CD14-positive monocyte (primary cell): ENCODE data around the gene SPRED2. TPM values are rescaled to one million over a fixed set of nuclear protein-coding genes. Genes with fewer than 3 reads are reported as not detected.

Experiments used
- DNase-seq, 3 donors: peaks; one replicate each; pipeline ENCODE4 v3.0.0-alpha.2; 2011 to 2022
- H2AFZ ChIP-seq: 2 replicates; pipeline ENCODE4 v1.6.0; 2012; ENCODE audit warnings: mild to moderate bottlenecking, low read depth, low read length, inconsistent platforms; ENCODE audit not compliant: insufficient read depth, poor library complexity, severe bottlenecking
- H3K27ac ChIP-seq, 2 donors: 1 replicate in 1 of 2; 2 replicates in 1 of 2; pipeline ENCODE4 v1.5.1; 2012 to 2013; ENCODE audit warnings: low read length in 2 of 2, control low read depth in 1 of 2, inconsistent platforms in 1 of 2, low read depth in 1 of 2, mild to moderate bottlenecking in 1 of 2
- H3K27me3 ChIP-seq, 2 donors: one replicate each; pipeline versions ENCODE4 v1.6.0 to v1.6.1; 2011 to 2013; ENCODE audit warnings: low read length in 2 of 2; ENCODE audit not compliant: control insufficient read depth in 2 of 2, insufficient read depth in 2 of 2
- H3K36me3 ChIP-seq, 2 donors: replicated peaks in 1 of 2; 1 replicate in 1 of 2; 2 replicates in 1 of 2; pipeline versions ENCODE4 v1.5.1 to v1.6.1; 2012 to 2013; ENCODE audit warnings: low read length in 2 of 2, control low read depth in 1 of 2, inconsistent platforms in 1 of 2, mild to moderate bottlenecking in 1 of 2; ENCODE audit not compliant: insufficient read depth in 2 of 2, control insufficient read depth in 1 of 2
- H3K4me1 ChIP-seq, 2 donors: 1 replicate in 1 of 2; 2 replicates in 1 of 2; pipeline versions ENCODE4 v1.5.1 to v1.6.1; 2012 to 2013; ENCODE audit warnings: low read length in 2 of 2, control low read depth in 1 of 2, inconsistent platforms in 1 of 2, mild to moderate bottlenecking in 1 of 2, moderate library complexity in 1 of 2; ENCODE audit not compliant: insufficient read depth in 2 of 2, control insufficient read depth in 1 of 2
- H3K4me2 ChIP-seq: replicated peaks from 2 replicates; pipeline ENCODE3; 2012; ENCODE audit warnings: low read length, moderate library complexity, mild to moderate bottlenecking; ENCODE audit not compliant: poor library complexity, severe bottlenecking; ENCODE audit errors: extremely low read depth
- H3K4me3 ChIP-seq, 3 experiments: fragments of 200-600 bp in 1 of 3; sonication (generic) in 1 of 3; replicated peaks in 1 of 3; 1 replicate in 2 of 3; 2 replicates in 1 of 3; pipeline ENCODE4 v1.5.1; 2011 to 2013; ENCODE audit warnings: low read length in 3 of 3, mild to moderate bottlenecking in 3 of 3, control low read depth in 2 of 3, low read depth in 2 of 3, inconsistent platforms in 1 of 3, moderate library complexity in 1 of 3
- H3K79me2 ChIP-seq: 2 replicates; pipeline ENCODE4 v1.6.0; 2012; ENCODE audit warnings: mild to moderate bottlenecking, control low read depth, inconsistent platforms, low read length, moderate library complexity; ENCODE audit not compliant: insufficient read depth
- H3K9ac ChIP-seq: 2 replicates; pipeline ENCODE4 v1.6.0; 2017; ENCODE audit warnings: low read length, mild to moderate bottlenecking; ENCODE audit not compliant: insufficient read depth, poor library complexity, severe bottlenecking
- H3K9me3 ChIP-seq, 2 donors: replicated peaks in 1 of 2; 1 replicate in 1 of 2; 2 replicates in 1 of 2; pipeline versions ENCODE4 v1.5.1 to v1.6.1; 2012 to 2013; ENCODE audit warnings: low read length in 2 of 2, control low read depth in 1 of 2; ENCODE audit not compliant: control insufficient read depth in 1 of 2, insufficient read depth in 1 of 2
- H4K20me1 ChIP-seq: 2 replicates; pipeline ENCODE4 v1.6.0; 2012; ENCODE audit warnings: mild to moderate bottlenecking, low read length, control low read depth, moderate library complexity; ENCODE audit not compliant: insufficient read depth
- H3K27ac Mint-ChIP-seq, 7 donors: one replicate each; pipeline ENCODE4 v1.8.0; 2020; ENCODE audit warnings: mild to moderate bottlenecking in 7 of 7, mixed read lengths in 7 of 7, moderate library complexity in 6 of 7, inconsistent platforms in 2 of 7
- H3K27me3 Mint-ChIP-seq, 3 donors: one replicate each; pipeline ENCODE4 v1.8.0; 2021 to 2022; ENCODE audit warnings: low read depth in 3 of 3, mild to moderate bottlenecking in 3 of 3, mixed read lengths in 3 of 3, moderate library complexity in 3 of 3, inconsistent platforms in 1 of 3
- H3K36me3 Mint-ChIP-seq, 2 donors: one replicate each; pipeline ENCODE4 v1.8.0; 2020; ENCODE audit warnings: mixed read lengths in 2 of 2, inconsistent platforms in 1 of 2, mild to moderate bottlenecking in 1 of 2
- H3K4me1 Mint-ChIP-seq: one replicate; pipeline ENCODE4 v1.8.0; 2020; ENCODE audit warnings: mild to moderate bottlenecking, mixed read lengths
- H3K4me3 Mint-ChIP-seq, 2 donors: one replicate each; pipeline ENCODE4 v1.8.0; 2020; ENCODE audit warnings: mild to moderate bottlenecking in 2 of 2, mixed read lengths in 2 of 2, moderate library complexity in 1 of 2
- H3K9me3 Mint-ChIP-seq, 7 donors: one replicate each; pipeline ENCODE4 v1.8.0; 2020 to 2022; ENCODE audit warnings: mixed read lengths in 7 of 7, mild to moderate bottlenecking in 6 of 7, moderate library complexity in 6 of 7, inconsistent platforms in 2 of 7
- CTCF ChIP-seq: fragments of 200-600 bp; IDR thresholded peaks from one replicate; pipeline ENCODE4 v1.8.0; 2022; ENCODE audit warnings: antibody characterized with exemption, mild to moderate bottlenecking
- WGBS: methylation state at CpG from one replicate; pipeline ENCODE4 v1.1.5; 2013; ENCODE audit warnings: missing lambda C conversion rate; ENCODE audit not compliant: insufficient coverage; 5-methylcytosine and 5-hydroxymethylcytosine counted together
- intact Hi-C, 2 donors: fragments of 100-400 bp; cut with micrococcal nuclease; formaldehyde crosslinking; loops; one replicate each; pipeline versions ENCODE4 v1.15.0 to v1.15.1; 2023
- polyA plus RNA-seq, 3 donors: library from polyadenylated mRNA; depleted of rRNA in 1 of 3; unstranded in 2 of 3; stranded (reverse) in 1 of 3; fragments of 300-500 nt in 2 of 3; fragments of >200 nt in 1 of 3; fragmentation: Illumina TruSeq in 2 of 3; gene quantifications; 1 replicate in 2 of 3; 2 replicates in 1 of 3; pipeline ENCODE4 v1.2.3, GENCODE V29; 2012 to 2021

The SPRED2 gene
- polyA plus RNA-seq, 3 donors, result 0.20 to 2.0 (median 0.33) TPM

GRCh38 chr2:65331336-65332025, 100.9 kb downstream of the SPRED2 start:
- Mint-ChIP-seq H3K36me3 (peaks cover 21 to 28% of the 10 kb centered on the region in 2 donors), H3K4me3 (no peak overlapping the region), H3K9me3 (no peaks in the 10 kb centered on the region), H3K27ac (no peak overlapping the region), H3K27me3 (no peaks in the 10 kb centered on the region), H3K4me1 (no peaks in the 10 kb centered on the region)
- no peaks in the 10 kb centered on the region for H4K20me1 ChIP-seq
- peaks cover 2 to 12% of the 10 kb centered on the region in 2 donors for H3K36me3 ChIP-seq
- no peaks in the 10 kb centered on the region for H3K79me2 ChIP-seq
- intact Hi-C loops, result no loop called here
- 97% methylated on average over 5 of the region's 7 CpGs for WGBS
- no peak overlapping the region for H3K9ac ChIP-seq
- no peaks in the 10 kb centered on the region for H3K27me3 ChIP-seq
- H3K4me1 ChIP-seq, result no peaks in the 10 kb centered on the region
- H3K4me3 ChIP-seq, result no peak overlapping the region
- no peak for DNase-seq
- H3K4me2 ChIP-seq, result no peak overlapping the region
- TF ChIP-seq CTCF, result no peak
- H3K9me3 ChIP-seq, result no peaks in the 10 kb centered on the region
- no peak overlapping the region for H3K27ac ChIP-seq
- H2AFZ ChIP-seq, result no peak overlapping the region

GRCh38 chr2:65329525-65329924, 102.9 kb downstream of the SPRED2 start:
- no peaks in the 10 kb centered on the region for H3K9me3 Mint-ChIP-seq
- no peak overlapping the region for H3K4me2 ChIP-seq
- peaks cover 22 to 28% of the 10 kb centered on the region in 2 donors for H3K36me3 Mint-ChIP-seq
- H3K9me3 ChIP-seq, result no peaks in the 10 kb centered on the region
- H3K4me1 ChIP-seq, result no peaks in the 10 kb centered on the region
- DNase-seq, result no peak
- H3K4me3 Mint-ChIP-seq, result no peak overlapping the region
- no peaks in the 10 kb centered on the region for H3K4me1 Mint-ChIP-seq
- peaks cover 2 to 12% of the 10 kb centered on the region in 2 donors for H3K36me3 ChIP-seq
- no peak overlapping the region for H2AFZ ChIP-seq
- WGBS, result 95% methylated on average over 3 of the region's 5 CpGs
- H3K27me3 Mint-ChIP-seq, result no peaks in the 10 kb centered on the region
- no peaks in the 10 kb centered on the region for H4K20me1 ChIP-seq
- H3K27ac ChIP-seq, result no peak overlapping the region
- H3K27me3 ChIP-seq, result no peaks in the 10 kb centered on the region
- TF ChIP-seq CTCF, result no peak
- intact Hi-C loops, result no loop called here
- H3K79me2 ChIP-seq, result no peaks in the 10 kb centered on the region
- no peak overlapping the region for H3K4me3 ChIP-seq
- no peak overlapping the region for H3K27ac Mint-ChIP-seq
- no peak overlapping the region for H3K9ac ChIP-seq
